MM.1S (cell line): ENCODE results near the gene CHST11.
"Not testable (repeated sequence)": the region's sequence is repeated elsewhere in the genome, so short reads cannot be mapped to it uniquely, and the experiment has no call there.

Source experiments
- CTCF ChIP-seq: fragments of 300-600 bp; sonication (generic); IDR thresholded peaks from 2 replicates; pipeline ENCODE4 v1.5.1; 2016; ENCODE audit warnings: antibody characterized with exemption, low read length, mixed read lengths
- EZH2 ChIP-seq: fragments of 300-600 bp; sonication (generic); optimal IDR thresholded peaks from 2 replicates; pipeline ENCODE3; 2017; ENCODE audit warnings: low read depth, mild to moderate bottlenecking, antibody characterized with exemption, low read length, mixed read lengths

- not testable (repeated sequence) for TF ChIP-seq CTCF, EZH2
Measured at GRCh38 chr12:104564662-104565061, 107.9 kb downstream of the CHST11 start.
